HEK293T (cell line): Measurements from ENCODE around the gene S100A12.

Source experiments
- ELF4 ChIP-seq: fragments of 450-650 bp; IDR thresholded peaks from 2 replicates; pipeline ENCODE4 v1.6.1; 2017; ENCODE audit warnings: antibody characterized with exemption
- FOXA1 ChIP-seq: fragments of 450-650 bp; IDR thresholded peaks from 2 replicates; pipeline ENCODE4 v1.6.1; 2016; ENCODE audit warnings: mild to moderate bottlenecking
- FOXK2 ChIP-seq: fragments of 450-650 bp; IDR thresholded peaks from 2 replicates; pipeline ENCODE4 v1.6.1; 2016; ENCODE audit warnings: mild to moderate bottlenecking
- NFRKB ChIP-seq: fragments of 450-650 bp; IDR thresholded peaks from 2 replicates; pipeline ENCODE4 v1.6.1; 2016; ENCODE audit warnings: mild to moderate bottlenecking, moderate library complexity
- SP1 ChIP-seq: fragments of 450-650 bp; IDR thresholded peaks from 2 replicates; pipeline ENCODE4 v1.6.1; 2017
- TARDBP ChIP-seq: fragments of 450-650 bp; IDR thresholded peaks from 2 replicates; pipeline ENCODE4 v1.6.1; 2016

- TF ChIP-seq FOXK2 (no peak), SP1 (no peak), ELF4 (no peak), NFRKB (no peak), TARDBP (no peak), FOXA1 (no peak)
Observed at GRCh38 chr1:153363641-153364040, 11.8 kb downstream of the S100A12 start.
